Lower leg skin (tissue), 3 donors: Measurements from ENCODE around the gene PMM2.

Experiments
- CTCF ChIP-seq, 3 donors: fragments of 450-650 bp; IDR thresholded peaks; one replicate each; pipeline ENCODE4 v1.5.1; 2016; ENCODE audit warnings: antibody characterized with exemption in 3 of 3, mild to moderate bottlenecking in 3 of 3, moderate library complexity in 2 of 3
- POLR2A ChIP-seq, 2 donors: fragments of 450-650 bp; IDR thresholded peaks; one replicate each; pipeline ENCODE4 v1.6.1; 2016 to 2017; ENCODE audit warnings: antibody characterized with exemption in 2 of 2, mild to moderate bottlenecking in 1 of 2, moderate library complexity in 1 of 2

GRCh38 chr16:8808009-8808408 lies 10.4 kb downstream of the PMM2 start:
- TF ChIP-seq CTCF (IDR thresholded peaks at IDR 0.05) (no peak), POLR2A (IDR thresholded peaks at IDR 0.05) (no peak)
